Kidney epithelial cell (primary cell): ENCODE measurements around the gene DPM2. TPM values are rescaled to one million over a fixed set of nuclear protein-coding genes. Genes with fewer than 3 reads are reported as not detected.

Experiments used
- DNase-seq: peaks from one replicate; pipeline ENCODE4 v3.0.0-alpha.2; 2010; ENCODE audit warnings: low read depth
- H3K27me3 ChIP-seq: 2 replicates; pipeline ENCODE4 v1.6.0; 2011; ENCODE audit warnings: low read length; ENCODE audit not compliant: control insufficient read depth, insufficient read depth
- H3K36me3 ChIP-seq: 2 replicates; pipeline ENCODE4 v1.5.1; 2011; ENCODE audit warnings: low read length; ENCODE audit not compliant: control insufficient read depth, insufficient read depth
- H3K4me3 ChIP-seq: 2 replicates; pipeline ENCODE4 v1.5.1; 2011; ENCODE audit warnings: low read depth, mild to moderate bottlenecking, control low read depth, low read length
- CTCF ChIP-seq: IDR thresholded peaks from 2 replicates; pipeline ENCODE4 v1.5.1; 2011; ENCODE audit warnings: mild to moderate bottlenecking, moderate library complexity, low read length, control low read depth, inconsistent platforms; ENCODE audit not compliant: insufficient read depth, poor library complexity, severe bottlenecking
- total RNA-seq: library from RNA; depleted of rRNA; stranded (reverse); fragments of >200 nt; gene quantifications from 2 replicates; pipeline ENCODE4 v1.2.3, GENCODE V29; 2015

DPM2 gene
- total RNA-seq, 1 donor from 2014 or later = 31.8 TPM

GRCh38 chr9:127913682-127914081 lies 24.0 kb downstream of the DPM2 start:
- H3K4me3 ChIP-seq = no peak overlapping the region
- DNase-seq = no peak
- H3K36me3 ChIP-seq = no peaks in the 10 kb centered on the region
- no peak for TF ChIP-seq CTCF
- H3K27me3 ChIP-seq = no peaks in the 10 kb centered on the region

GRCh38 chr9:127912882-127913281 lies 24.8 kb downstream of the DPM2 start:
- DNase-seq = no peak
- H3K4me3 ChIP-seq = no peak overlapping the region
- H3K36me3 ChIP-seq = no peaks in the 10 kb centered on the region
- no peaks in the 10 kb centered on the region for H3K27me3 ChIP-seq
- no peak for TF ChIP-seq CTCF

- no peaks in the 10 kb centered on the region for H3K36me3 ChIP-seq
- H3K4me3 ChIP-seq = no peak overlapping the region
- no peak for DNase-seq
- TF ChIP-seq CTCF = no peak
- H3K27me3 ChIP-seq = no peaks in the 10 kb centered on the region
These were observed 25.4 kb downstream of the DPM2 start for GRCh38 chr9:127912296-127912695.

- no peaks in the 10 kb centered on the region for H3K36me3 ChIP-seq
- DNase-seq = no peak
- H3K27me3 ChIP-seq = no peaks in the 10 kb centered on the region
- H3K4me3 ChIP-seq = no peak overlapping the region
- TF ChIP-seq CTCF = peak; percentile 33
These were observed 26.9 kb downstream of the DPM2 start for GRCh38 chr9:127910613-127911205.

- Histone ChIP-seq H3K36me3 (no peaks in the 10 kb centered on the region), H3K4me3 (no peak overlapping the region), H3K27me3 (no peaks in the 10 kb centered on the region)
- DNase-seq = no peak
- TF ChIP-seq CTCF = no peak
These were observed 27.8 kb downstream of the DPM2 start for GRCh38 chr9:127909839-127910273.

- no peak for TF ChIP-seq CTCF
- Histone ChIP-seq H3K27me3 (no peaks in the 10 kb centered on the region), H3K36me3 (no peaks in the 10 kb centered on the region), H3K4me3 (no peak overlapping the region)
- DNase-seq = no peak
These were observed 29.1 kb downstream of the DPM2 start for GRCh38 chr9:127908660-127908926.
